Measurements from ENCODE around the gene RSPH10B2.
"Not testable (repeated sequence)": the region's sequence is repeated elsewhere in the genome, so short reads cannot be mapped to it uniquely, and the experiment has no call there.

RSPH10B2 gene

DNA sequence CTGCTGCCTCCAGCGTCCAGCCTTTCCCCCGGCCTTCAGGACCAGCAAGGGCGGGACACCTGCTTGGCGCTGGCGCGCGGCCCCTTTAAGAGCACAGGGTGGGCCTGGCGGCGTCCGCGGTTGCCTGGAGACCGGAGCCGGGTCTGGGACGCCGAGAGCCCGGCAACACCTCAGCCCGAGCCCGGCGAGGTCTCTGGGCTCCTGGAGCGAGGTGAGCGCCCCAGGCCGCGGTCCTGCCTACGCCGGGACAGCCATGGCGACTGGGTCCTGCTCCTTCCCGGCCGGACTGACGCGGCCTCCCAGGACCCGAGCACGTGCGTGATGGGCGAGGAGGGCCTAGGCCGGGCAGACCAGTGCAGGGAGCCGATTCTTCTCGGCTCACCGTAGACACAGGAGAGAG lies at the start of gene RSPH10B2:
TSS of gene RSPH10B2 (plus strand) at position 140 of the 400 bp plus-strand sequence. CDS start 3,575 bp downstream, outside the sequence.
- peak; percentile 42 for ATAC-seq
- not testable (repeated sequence) for DNase-seq

DNA sequence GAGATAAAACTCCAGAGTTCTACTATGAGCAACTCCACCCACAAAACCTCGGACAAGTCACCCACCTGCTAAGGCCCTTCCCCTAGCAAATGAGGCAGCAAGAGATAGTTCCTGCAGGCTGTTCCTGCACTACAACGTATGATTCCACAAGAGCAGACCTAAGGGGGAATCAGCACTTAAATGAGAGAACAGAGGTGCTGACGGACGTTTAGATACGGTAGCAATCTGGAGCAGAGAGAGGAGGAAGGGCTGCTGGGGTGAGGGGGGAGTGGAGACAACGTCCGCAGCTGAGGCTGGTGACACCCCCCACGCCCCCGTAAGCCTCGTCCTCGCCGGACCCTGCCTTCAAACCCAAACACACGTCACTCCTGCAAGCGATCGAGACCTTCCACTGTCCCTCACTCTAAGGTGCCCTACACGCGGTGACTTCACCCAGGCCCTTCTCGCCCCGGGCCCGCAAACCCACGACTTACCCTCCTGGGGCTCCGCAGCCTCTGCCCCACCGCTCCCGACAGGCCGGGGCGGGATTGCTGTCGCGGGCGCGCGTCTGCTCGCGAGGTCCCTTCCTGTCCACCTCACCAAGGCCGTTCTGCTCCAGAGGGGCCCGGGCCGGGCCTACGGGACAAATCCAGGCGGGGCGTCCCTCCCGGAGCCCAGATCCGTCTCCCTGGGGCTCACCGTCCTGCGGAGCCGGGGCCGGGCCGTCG lies 47.8 kb upstream of the RSPH10B2 start:
- DNase-seq (peak; percentile 30), ATAC-seq (peak; percentile 38)

DNA sequence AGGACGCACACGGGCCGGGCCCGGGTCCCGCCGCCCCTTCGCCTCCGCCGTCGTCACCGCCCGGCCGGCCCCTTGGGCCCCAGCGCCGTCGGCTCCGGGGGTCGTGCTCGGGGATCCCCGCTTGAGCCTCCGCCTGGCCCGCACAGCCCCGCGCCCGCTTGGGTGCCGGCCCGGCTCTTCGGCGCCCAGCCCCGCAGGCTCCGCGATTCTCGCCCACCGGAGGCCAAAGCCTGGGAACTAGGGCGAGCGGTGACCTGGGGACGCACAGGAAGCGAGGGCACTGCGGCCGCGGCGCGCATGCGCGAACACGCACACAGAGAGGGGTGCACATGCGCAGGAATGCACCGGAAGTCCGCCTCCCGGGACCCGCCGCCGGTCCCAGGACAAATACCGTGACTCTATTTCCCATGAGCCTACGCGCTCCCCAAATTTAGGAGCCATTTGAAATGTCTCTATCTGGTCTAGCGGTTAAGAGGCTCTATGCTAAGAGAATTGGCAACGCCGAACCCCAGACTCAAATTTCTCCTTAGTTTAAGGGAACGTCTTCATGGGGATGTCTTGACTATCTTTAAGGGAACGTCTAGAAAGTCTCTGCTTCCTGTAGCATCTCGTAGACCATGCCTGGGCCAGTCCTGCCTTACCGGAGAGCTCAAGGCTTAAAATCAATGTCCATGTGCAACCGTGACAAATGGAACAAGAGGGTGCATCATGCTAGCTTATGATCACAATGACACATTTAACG lies 47.1 kb upstream of the RSPH10B2 start, which contains the start of gene ZNF12:
TSS of gene ZNF12 (minus strand) at position 282 of the 742 bp plus-strand sequence. CDS start 1,774 bp downstream, outside the sequence.
- peak; percentile 94 for ATAC-seq
- DNase-seq, result peak; percentile 97

DNA sequence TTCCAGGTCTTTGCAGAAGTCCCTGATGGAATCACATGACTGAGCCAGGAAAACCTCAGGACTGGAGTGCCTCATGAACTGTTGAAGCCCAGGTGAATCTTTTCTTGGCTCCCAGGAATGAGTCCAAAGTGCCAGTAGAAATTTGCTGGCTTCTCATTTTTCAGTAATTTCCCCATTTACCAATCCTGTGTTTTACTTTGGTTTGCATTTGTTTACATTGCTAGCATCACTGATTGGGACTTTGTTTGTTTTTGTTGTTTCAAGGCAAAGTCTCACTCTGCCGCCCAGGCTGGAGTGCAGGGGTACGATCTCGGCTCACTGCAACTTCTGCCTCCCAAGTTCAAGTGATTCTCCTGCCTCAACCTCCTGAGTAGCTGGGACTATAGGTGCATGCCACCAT lies 45.6 kb upstream of the RSPH10B2 start:
- DNase-seq, result no peak
- no peak for ATAC-seq

DNA sequence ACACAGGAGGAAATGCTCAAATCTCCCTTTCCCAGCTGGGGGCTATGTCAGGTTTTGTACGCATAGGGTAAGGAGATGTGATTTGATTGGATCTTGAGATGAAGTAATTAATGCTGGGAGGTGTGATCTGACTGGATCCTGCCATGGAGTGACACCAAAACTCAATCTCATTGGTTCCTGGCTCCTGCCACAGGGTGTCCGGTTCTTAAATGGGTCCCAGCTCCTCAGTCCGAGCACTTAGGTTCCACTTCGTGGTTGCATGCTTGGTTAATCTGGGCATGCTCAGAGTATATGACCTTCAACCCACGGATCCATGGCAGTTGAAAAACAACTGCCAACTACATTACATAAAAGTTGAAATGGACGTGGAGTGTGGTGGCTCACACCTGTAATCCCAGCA lies 44.1 kb upstream of the RSPH10B2 start:
- DNase-seq, result peak; percentile 22
- no peak for ATAC-seq

DNA sequence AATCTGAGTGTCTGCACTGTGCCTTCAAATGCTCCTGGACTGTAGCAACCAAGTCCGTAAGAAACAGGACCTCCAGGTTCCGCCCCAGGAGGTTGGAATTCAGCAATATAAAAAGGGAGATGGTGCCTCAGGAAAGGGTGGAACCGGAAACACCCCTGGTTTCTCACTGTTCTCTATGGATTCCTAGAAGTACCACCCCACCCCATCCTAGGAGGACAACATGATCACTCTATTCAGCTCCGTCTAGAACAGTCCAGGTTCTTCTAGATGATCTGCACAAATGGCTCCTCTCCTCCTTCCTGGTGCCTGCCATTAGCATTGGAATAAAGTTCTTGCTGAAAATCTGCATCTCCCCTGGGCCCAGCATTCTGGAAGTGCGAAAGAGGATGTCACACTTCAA lies 39.5 kb upstream of the RSPH10B2 start:
- no peak for DNase-seq
- ATAC-seq, result no peak

DNA sequence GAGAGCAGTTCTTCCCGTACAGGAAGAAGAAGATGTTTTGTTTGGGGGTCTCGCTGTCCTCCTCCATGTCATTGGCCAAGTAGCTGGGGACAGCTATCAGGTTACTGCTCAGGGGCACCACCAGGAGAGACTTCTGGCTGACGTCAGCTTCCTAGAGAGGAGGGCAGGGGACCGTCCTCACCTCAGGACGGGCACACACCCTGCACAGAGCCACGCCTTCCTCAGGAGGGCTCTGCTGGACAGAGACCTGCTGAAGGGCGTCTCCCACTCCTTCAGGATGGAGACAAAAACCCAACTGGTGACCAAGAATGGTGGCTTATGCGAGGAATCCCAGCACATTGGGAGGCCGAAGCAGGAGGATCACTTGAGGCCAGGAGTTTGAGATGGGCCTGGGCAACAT lies 38.0 kb upstream of the RSPH10B2 start:
- not testable (repeated sequence) for ATAC-seq, DNase-seq

DNA sequence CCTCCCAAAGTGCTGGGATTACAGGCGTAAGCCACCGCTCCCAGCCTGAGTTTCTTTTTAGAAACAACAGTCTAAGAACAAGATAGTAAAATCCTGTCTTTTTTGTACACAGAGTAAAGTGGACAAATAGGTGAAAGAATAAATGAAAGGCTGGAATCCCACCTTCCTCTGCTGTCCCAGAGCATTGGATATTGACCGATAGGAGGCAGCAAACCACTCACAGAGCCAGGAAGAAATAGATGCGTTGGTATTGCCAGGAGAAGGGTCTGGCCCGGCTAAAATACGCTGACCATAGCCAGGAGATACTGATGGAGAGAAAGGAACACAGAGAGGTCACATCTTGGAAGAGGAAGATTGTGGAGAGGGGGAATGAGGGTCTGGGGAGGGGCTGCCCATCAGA lies 35.8 kb upstream of the RSPH10B2 start:
- ATAC-seq (no peak), DNase-seq (no peak)

DNA sequence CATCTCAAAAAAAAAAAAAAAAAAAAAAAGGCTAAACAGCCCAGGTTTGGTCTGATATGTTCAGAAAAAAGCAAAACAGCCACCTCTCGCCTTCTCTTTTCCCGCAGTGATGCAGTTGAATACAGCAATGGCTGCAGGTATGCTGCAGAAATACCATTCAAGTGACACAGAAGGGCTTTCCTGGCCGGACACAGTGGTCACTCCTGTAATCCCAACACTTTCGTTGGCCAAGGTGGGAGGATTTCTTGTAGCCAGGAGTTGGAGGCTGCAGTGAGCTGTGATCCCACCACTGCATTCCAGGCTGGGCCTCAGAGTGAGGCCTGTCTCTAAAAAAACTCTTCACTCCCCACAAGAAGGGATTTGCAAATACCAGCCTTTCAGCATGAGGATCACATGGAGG lies 29.6 kb upstream of the RSPH10B2 start:
- not testable (repeated sequence) for DNase-seq, ATAC-seq

DNA sequence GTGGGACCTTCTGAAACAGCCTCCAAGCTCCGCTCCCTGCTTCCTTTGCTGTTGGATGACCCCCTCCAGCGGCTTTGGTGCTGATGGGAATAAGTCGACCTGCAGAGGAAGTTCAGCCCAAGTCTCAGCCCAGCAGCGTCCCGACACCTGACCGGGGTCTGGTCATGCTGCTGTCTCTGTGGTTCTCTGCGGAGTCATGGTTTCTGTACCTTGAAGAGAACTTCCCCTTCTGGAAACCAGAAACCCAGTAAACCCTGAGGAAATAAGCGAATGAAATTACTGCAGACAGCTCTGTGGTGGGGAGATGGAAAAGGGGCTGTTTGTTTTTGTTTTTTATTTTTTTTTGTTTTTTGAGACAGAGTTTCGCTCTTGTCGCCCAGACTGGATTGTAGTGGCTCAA lies 28.9 kb upstream of the RSPH10B2 start:
- ATAC-seq, result no peak
- DNase-seq, result no peak

DNA sequence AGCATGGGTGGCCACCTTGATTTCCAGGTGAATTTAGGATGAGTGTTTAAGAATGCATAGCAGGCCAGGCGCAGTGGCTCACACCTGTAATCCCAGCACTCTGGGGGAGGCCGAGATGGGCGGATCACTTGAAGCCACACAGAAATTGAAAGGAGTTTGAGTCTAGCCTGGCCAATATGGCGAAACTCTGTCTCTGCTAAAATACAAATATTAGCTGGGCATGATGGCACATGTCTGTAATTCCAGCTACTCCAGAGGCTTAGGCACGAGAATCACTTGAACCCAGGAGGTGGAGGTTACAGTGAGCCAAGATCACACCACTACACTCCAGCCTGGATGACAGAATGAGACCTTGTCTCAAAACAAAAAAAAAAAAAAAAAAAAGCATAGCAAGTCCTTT lies 27.6 kb upstream of the RSPH10B2 start:
- not testable (repeated sequence) for ATAC-seq, DNase-seq

DNA sequence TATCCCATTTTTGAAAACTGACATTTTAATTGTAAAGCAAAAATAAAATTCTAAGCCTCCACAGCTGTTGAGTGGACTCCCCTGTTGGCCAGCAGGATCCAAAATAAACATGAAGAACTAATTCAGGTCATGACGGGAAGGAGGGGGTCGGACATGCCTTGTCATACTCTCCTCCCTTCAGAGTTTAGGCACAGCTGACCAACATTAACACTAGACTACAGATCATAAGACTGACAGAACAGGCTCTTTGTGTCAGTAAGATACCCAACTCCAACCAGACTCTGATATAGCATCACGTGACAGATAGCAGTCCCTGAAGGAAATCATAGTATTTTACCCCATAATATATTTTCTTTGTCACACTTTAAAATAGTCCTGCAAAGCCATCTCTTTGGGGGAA lies 26.2 kb upstream of the RSPH10B2 start:
- DNase-seq (no peak), ATAC-seq (no peak)

DNA sequence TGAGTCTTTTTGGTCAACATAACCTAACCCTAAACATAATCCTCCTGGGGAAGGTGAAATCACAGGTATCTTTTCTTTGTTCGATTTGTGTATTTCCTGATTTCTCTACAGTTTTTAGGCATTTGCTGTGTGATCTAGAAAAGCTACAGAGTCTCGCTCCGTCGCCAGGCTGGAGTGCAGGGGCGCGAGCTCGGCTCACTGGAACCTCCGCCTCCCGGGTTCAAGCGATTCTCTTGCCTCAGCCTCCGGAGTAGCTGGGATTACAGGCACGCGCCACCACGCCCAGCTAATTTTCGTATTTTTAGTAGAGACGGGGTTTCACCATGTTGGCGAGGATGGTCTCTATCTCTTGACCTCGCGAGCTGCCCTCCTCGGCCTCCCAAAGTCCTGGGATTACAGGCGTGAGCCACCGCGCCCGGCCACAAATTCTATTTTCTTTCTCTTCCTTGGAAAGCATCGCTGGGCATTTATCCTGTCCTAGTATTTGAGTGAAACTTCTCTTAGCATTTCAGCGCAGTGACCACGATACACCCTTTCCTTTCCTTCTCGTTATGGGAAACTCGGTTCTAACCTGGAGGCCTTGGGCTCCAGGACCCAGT lies 24.9 kb upstream of the RSPH10B2 start:
- not testable (repeated sequence) for ATAC-seq, DNase-seq

DNA sequence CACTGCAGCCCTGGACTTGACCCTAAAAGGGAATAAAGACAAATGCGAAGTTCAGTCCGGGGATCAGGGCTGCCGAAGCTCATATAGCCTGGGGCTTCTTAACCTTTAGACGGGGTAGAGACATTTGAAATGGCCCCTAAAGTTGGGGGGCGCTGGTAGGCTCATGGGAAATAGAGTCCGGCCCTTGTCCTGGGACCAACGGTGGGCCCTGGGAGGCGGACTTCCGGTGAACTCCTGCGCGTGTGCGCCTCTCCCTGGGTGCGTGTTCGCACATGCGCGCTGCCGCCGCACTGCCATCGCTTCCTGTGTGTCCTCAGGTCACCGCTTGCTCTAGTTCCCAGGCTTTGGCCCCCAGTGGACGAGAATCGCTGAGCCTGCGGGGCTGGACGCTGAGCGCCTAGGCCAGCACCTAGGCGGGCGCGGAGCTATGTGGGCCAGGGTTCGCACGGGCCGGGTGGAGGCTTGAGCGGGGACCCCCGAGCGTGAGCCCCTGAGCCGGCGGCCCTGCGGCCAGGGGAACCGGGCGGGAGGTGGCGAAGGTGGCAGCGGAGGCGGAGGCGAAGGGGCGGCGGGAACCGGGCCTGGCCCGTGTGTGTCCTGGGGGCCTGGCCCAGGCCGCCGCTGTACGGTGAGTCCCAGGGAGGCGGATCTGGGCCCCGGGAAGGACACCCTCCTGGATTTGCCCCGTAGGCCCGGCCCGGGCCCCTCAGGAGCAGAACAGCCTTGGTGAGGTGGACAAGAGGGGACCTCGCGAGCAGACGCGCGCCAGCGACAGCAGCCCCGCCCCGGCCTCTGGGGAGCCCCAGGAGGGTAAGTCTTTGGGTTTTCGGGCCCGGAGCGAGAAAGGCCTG lies 24.2 kb upstream of the RSPH10B2 start:
- DNase-seq (peak; percentile 89), ATAC-seq (peak; percentile 100)

DNA sequence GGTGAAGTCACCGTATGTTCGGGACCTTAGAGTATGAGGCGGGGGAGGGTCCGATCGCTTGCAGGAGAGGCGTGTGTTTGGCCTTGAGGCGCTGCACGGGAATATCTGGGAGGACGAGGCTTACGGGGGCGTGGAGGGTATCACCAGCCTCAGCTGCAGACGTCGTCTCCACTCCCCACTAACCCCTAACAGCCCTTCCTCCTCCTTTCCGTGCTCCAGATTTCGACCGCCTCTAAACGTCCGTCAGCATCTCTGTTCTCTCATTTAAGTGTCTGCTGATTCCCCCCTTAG lies 23.6 kb upstream of the RSPH10B2 start:
- no peak for ATAC-seq
- no peak for DNase-seq

DNA sequence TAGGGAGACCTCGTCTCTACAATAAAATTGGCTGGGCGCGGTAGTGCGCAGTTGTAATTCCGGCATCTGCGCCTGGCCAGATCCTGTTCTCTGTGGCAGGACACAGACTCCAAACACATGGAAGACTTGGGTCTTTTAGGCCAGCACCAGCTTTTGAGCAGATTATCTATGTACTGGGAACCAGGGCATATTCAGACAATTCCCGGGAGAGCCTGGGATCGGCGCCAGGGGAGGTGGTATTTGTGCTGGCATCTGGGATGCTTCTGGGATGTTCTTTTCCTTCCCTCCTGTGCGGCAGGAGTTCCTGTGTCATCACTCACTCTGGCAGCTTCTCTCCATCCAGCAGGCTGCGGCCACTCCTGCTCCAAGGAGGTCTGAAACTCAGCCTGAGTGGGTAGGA lies 15.5 kb upstream of the RSPH10B2 start:
- ATAC-seq, DNase-seq: not testable (repeated sequence)

DNA sequence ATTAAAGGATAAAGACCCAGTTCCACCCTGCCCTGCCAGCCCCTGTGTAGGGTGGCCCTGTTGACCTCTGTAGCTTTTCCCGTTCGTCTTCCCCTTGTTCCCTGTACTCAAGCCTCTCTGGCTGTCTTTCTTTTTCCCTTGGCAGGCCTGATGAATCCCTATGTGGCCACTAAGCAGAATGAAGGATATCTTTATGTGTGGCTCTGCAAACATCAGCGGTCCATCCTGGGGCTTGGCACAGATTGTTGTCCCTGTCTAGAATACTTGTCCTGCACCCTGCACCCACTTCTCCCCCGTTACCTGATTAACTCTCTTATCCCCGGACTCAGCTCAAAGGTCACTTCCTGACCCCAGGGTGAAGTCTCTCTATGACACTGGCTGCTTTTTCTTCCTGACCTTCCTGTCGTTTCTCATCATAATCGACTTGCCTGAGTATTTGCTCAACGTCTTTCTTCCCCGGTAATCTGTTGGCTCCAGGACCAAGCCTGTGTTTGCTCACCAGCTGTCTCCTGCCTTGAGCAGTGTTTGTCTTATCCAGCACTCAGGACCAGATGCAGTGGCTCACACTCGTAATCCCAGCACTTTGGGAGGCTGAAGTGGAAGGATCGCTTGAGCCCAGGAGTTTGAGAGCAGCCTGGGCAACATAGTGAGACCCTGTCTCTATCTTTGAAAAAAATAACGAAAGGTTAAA lies 9.3 kb upstream of the RSPH10B2 start:
- not testable (repeated sequence) for DNase-seq, ATAC-seq

DNA sequence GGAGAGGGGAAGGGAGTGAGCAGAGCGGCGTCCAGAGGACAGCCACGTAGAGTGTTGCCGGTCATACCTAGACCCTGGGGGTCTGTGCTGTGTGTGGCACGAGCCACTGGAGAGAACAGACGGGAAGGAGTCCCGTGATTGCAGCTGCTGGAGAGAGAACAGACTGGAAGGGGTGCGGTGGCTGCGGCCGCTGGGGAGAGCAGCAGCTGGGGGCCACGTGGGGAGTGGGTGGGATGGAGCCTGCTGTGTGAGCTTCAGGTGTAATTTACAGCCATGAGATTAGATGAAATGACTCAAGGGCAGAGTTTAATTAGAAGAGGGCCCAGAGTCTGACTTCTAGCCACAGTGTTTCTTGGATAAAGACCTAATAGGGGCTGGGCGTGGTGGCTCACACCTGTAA lies 4.6 kb upstream of the RSPH10B2 start:
- not testable (repeated sequence) for DNase-seq, ATAC-seq

DNA sequence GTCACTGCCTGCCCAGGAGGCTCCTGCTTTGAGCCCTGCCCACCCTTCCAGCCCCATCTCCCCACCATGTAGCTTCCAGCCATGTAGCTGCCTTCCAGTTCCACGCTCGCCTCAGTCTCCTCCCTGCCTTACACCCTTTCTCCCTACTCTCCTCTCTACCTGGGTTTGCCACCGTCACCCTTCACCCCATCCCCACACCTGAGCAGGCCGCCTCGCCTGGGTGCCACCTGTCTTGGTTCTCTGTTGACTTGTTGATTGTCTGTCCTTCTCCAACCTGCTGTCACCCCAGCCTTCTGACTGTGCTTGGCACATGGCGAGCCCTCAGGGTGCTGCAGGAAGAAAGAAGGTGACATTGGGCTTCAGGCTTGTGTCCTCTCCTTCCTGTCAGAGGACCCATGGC lies 3.7 kb upstream of the RSPH10B2 start:
- DNase-seq, ATAC-seq: not testable (repeated sequence)

DNA sequence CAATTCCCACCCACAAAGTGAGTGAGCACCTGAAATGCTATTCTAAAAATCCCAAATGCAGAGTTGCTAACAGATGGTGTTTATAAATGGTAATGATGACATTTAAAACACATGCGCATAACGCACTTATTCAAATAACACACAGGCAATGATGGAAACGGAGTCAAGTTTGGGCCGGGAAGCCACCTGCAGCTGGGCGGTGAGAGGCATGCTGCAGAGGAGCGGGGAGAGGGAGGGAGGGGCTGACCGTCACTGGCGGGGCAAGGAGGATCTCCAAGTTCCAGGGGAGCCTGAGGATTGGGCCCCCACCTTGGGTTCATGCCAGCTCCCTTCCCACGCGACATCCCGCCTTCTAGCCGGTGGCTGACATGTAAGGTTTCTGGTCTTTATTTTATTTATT lies 7.3 kb downstream of the RSPH10B2 start:
- DNase-seq, ATAC-seq: not testable (repeated sequence)

DNA sequence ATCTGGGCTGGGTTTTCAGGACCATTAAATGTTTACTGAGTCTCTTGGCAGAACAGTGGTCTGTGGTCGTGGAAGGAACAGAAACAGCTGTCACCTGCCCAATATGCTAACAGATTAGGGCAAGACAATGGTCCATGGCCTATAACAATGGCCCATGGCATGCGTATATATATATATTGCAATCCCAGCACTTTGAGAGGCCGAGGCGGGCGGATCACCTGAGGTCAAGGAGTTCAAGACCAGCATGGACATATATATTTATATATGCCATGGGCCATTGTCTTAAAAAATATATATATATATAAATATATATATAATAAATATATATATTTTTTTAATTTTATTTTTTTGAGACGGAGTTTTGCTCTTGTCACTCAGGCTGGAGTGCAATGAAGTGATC lies 27.7 kb downstream of the RSPH10B2 start:
- DNase-seq, ATAC-seq: not testable (repeated sequence)
